Inferior parietal cortex (tissue), 1 donor: ENCODE measurements around the gene CRISP1.
"Not testable (repeated sequence)": the region's sequence is repeated elsewhere in the genome, so short reads cannot be mapped to it uniquely, and the experiment has no call there.

Source experiments
- DNase-seq: peaks from one replicate; pipeline ENCODE4 v3.0.0-alpha.2; 2016; ENCODE audit errors: extremely low spot score

Gene CRISP1

GRCh38 chr6:49839957-49840356 is 26.4 kb downstream of the CRISP1 start:
- no peak for DNase-seq

GRCh38 chr6:49839162-49839561 is 27.2 kb downstream of the CRISP1 start:
- DNase-seq = no peak

- no peak for DNase-seq
Observed at GRCh38 chr6:49835140-49835539, 31.2 kb downstream of the CRISP1 start.

DNA sequence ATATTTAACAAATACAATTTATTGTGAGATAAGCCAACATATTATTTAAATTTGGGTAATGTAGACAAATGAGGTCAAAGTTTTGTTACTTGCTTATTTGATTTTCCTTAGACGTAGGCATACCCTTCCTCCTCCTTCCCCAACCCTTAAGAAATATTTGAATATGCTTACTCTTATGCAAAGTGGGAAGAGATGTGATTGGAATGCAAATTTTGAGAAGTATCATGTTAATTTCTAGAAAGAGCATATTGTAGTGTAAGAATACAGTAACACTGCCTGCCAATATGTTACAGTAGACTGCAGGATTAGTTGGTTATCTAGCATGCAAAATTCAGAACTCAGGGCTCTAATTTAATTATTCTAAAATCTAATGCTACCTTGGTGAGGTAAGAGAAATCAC is 32.9 kb downstream of the CRISP1 start:
- no peak for DNase-seq

DNA sequence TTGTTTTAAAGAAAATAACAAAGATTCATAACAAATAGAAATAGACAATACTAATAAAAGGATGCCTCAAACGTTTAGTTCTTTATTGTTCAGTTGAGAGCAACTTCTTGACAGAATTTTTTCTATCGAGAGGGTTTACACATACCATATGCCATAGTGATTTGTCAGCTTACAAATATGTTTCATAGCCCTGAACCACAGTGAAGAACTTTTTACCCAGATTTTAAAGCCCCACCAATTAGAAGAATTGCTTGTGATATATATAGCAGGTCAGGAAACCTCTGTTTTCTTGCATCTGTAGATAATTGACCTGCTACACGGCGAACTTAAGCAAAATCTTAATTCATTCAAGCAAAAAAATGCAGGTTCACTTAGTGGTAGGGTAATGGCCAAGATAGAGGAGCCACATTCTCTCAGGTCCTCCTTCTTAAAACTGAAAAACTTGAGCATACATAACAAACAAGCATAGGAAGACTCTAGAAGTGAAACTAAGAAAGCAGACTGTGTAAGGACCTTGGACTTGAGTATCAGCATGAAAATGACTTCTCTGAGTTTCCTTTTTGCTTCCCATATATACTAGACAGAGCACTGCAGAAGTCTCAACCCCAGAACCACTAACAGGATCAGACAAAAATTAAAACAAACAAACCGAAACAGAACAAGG is 39.5 kb downstream of the CRISP1 start:
- no peak for DNase-seq

GRCh38 chr6:49815166-49815565 is 51.2 kb downstream of the CRISP1 start:
- DNase-seq = no peak

- DNase-seq = no peak
Observed at GRCh38 chr6:49813248-49813647, 53.1 kb downstream of the CRISP1 start.

DNA sequence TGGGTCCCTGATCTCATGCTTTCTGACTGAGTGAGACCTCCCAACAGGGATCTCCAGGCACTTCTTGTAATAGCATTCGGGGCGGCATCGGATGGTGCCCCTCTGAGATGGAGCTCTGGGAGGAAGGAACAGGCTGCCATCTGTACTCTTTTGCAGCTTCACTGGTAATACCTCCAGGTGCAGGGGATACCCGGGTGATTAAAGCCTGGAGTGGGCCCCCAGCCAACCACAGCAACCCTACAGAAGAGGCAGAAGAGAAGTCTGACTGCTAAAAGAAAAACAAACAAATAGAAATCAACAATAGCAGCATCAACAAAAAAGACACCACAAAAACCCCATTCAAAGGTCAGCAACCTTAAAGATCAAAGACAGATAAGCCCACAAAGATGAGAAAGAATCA is 60.2 kb downstream of the CRISP1 start:
- no peak for DNase-seq

- no peak for DNase-seq
Observed at GRCh38 chr6:49805246-49805645, 61.1 kb downstream of the CRISP1 start.

DNA sequence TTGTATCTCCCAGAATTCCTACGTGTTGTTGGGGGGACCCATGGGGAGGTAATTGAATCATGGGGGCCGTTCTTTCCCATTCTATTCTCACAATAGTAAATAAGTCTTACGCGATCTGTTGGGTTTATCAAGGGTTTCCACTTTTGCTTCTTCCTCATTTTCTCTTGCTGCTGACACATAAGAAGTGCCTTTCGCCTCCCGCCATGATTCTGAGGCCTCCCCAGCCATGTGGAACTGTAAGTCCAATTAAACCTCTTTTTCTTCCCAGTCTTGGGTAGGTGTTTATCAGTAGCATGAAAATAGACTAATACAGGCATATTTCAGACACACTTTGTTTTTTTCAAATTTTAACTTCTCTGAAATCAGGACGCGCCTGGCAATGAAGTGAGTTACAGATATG is 64.8 kb downstream of the CRISP1 start:
- no peak for DNase-seq

GRCh38 chr6:49799090-49799489 is 67.2 kb downstream of the CRISP1 start:
- DNase-seq = no peak

DNA sequence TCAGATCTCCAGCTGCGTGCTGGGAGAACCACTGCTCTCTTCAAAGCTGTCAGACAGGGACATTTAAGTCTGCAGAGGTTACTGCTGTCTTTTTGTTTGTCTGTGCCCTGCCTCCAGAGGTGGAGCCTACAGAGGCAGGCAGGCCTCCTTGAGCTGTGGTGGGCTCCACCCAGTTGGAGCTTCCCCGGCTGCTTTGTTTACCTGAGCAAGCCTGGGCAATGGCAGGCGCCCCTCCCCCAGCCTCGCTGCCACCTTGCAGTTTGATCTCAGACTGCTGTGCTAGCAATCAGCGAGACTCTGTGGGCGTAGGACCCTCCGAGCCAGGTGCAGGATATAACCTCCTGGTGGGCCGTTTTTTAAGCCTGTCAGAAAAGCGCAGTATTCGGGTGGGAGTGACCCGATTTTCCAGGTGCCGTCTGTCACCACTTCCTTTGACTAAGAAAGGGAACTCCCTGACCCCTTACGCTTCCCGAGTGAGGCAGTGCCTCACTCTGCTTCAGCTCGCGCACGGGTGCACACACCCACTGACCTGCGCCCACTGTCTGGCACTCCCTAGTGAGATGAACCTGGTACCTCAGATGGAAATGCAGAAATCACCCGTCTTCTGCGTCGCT is 69.4 kb downstream of the CRISP1 start:
- DNase-seq = not testable (repeated sequence)

- no peak for DNase-seq
Observed at GRCh38 chr6:49790341-49790740, 76.0 kb downstream of the CRISP1 start.

GRCh38 chr6:49787176-49787575 is 79.2 kb downstream of the CRISP1 start, which contains the start of gene PGK2:
Gene PGK2, minus strand, starts transcription at chr6:49787285. Its CDS starts 98 bp downstream, at chr6:49787187.
- DNase-seq = no peak

- DNase-seq = no peak
Observed at GRCh38 chr6:49784272-49784671, 82.1 kb downstream of the CRISP1 start.
